ENCODE results near the gene CAMK1G. TPM values are rescaled to one million over a fixed set of nuclear protein-coding genes. Genes with fewer than 3 reads are reported as not detected.

The CAMK1G gene
- 0.47 TPM in 1 of 2 replicates, not detected in the other for total RNA-seq (2014; rRNA removed; shearing (Covaris generic); ENCODE audit: low replicate concordance)

GRCh38 chr1:209583408-209583807 is at the start of gene CAMK1G:
CAMK1G (plus strand) TSS chr1:209583714; CDS start chr1:209594984, 11,270 bp downstream.
- DNase-seq (ENCODE audit: low read depth): peak; percentile 24
- in situ Hi-C loops (cut with HindIII; ENCODE audit: low pct_unique_long_range_greater_than_20kb, low sequenced_read_pairs): no loop called here

GRCh38 chr1:209534496-209535250 is 48.8 kb upstream of the CAMK1G start:
- no peak for DNase-seq (ENCODE audit: low read depth)
- in situ Hi-C loops (cut with HindIII; ENCODE audit: low pct_unique_long_range_greater_than_20kb, low sequenced_read_pairs): no loop called here

- no peak for DNase-seq (ENCODE audit: low read depth)
- in situ Hi-C loops (cut with HindIII; ENCODE audit: low pct_unique_long_range_greater_than_20kb, low sequenced_read_pairs): no loop called here
Observed at GRCh38 chr1:209536843-209537242, 46.7 kb upstream of the CAMK1G start.

GRCh38 chr1:209537336-209538114 is 46.0 kb upstream of the CAMK1G start:
- DNase-seq (ENCODE audit: low read depth): no peak
- in situ Hi-C loops (cut with HindIII; ENCODE audit: low pct_unique_long_range_greater_than_20kb, low sequenced_read_pairs): no loop called here

GRCh38 chr1:209539576-209539975 is 43.9 kb upstream of the CAMK1G start:
- in situ Hi-C loops (cut with HindIII; ENCODE audit: low pct_unique_long_range_greater_than_20kb, low sequenced_read_pairs): no loop called here
- DNase-seq (ENCODE audit: low read depth): no peak

GRCh38 chr1:209542585-209542984 is 40.9 kb upstream of the CAMK1G start:
- DNase-seq (ENCODE audit: low read depth): peak; percentile 34
- in situ Hi-C loops (cut with HindIII; ENCODE audit: low pct_unique_long_range_greater_than_20kb, low sequenced_read_pairs): no loop called here

- no peak for DNase-seq (ENCODE audit: low read depth)
- in situ Hi-C loops (cut with HindIII; ENCODE audit: low pct_unique_long_range_greater_than_20kb, low sequenced_read_pairs): no loop called here
Observed at GRCh38 chr1:209544098-209544497, 39.4 kb upstream of the CAMK1G start.

- in situ Hi-C loops (cut with HindIII; ENCODE audit: low pct_unique_long_range_greater_than_20kb, low sequenced_read_pairs): no loop called here
Observed at GRCh38 chr1:209545423-209545822, 38.1 kb upstream of the CAMK1G start.

GRCh38 chr1:209546390-209547085 is 37.0 kb upstream of the CAMK1G start:
- in situ Hi-C loops (cut with HindIII; ENCODE audit: low pct_unique_long_range_greater_than_20kb, low sequenced_read_pairs): no loop called here
- DNase-seq (ENCODE audit: low read depth): no peak

More at GRCh38 chr1:209545423-209545822, 38.1 kb upstream of the CAMK1G start:
- no peak for DNase-seq (ENCODE audit: low read depth)

- no peak for DNase-seq (ENCODE audit: low read depth)
- in situ Hi-C loops (cut with HindIII; ENCODE audit: low pct_unique_long_range_greater_than_20kb, low sequenced_read_pairs): no loop called here
Observed at GRCh38 chr1:209547626-209548025, 35.9 kb upstream of the CAMK1G start.

GRCh38 chr1:209549443-209550205 is 33.9 kb upstream of the CAMK1G start:
- DNase-seq (ENCODE audit: low read depth): no peak
- in situ Hi-C loops (cut with HindIII; ENCODE audit: low pct_unique_long_range_greater_than_20kb, low sequenced_read_pairs): no loop called here

GRCh38 chr1:209550519-209550918 is 33.0 kb upstream of the CAMK1G start:
- in situ Hi-C loops (cut with HindIII; ENCODE audit: low pct_unique_long_range_greater_than_20kb, low sequenced_read_pairs): no loop called here
- DNase-seq (ENCODE audit: low read depth): no peak

- in situ Hi-C loops (cut with HindIII; ENCODE audit: low pct_unique_long_range_greater_than_20kb, low sequenced_read_pairs): no loop called here
- DNase-seq (ENCODE audit: low read depth): no peak
Observed at GRCh38 chr1:209552406-209553264, 30.9 kb upstream of the CAMK1G start.

- in situ Hi-C loops (cut with HindIII; ENCODE audit: low pct_unique_long_range_greater_than_20kb, low sequenced_read_pairs): no loop called here
- no peak for DNase-seq (ENCODE audit: low read depth)
Observed at GRCh38 chr1:209554761-209555611, 28.5 kb upstream of the CAMK1G start.

GRCh38 chr1:209556162-209556690 is 27.3 kb upstream of the CAMK1G start:
- in situ Hi-C loops (cut with HindIII; ENCODE audit: low pct_unique_long_range_greater_than_20kb, low sequenced_read_pairs): no loop called here
- DNase-seq (ENCODE audit: low read depth): no peak

- in situ Hi-C loops (cut with HindIII; ENCODE audit: low pct_unique_long_range_greater_than_20kb, low sequenced_read_pairs): no loop called here
- DNase-seq (ENCODE audit: low read depth): no peak
Observed at GRCh38 chr1:209557221-209557620, 26.3 kb upstream of the CAMK1G start.
